ENCODE measurements around the gene RASGEF1C. TPM values are rescaled to one million over a fixed set of nuclear protein-coding genes. Genes with fewer than 3 reads are reported as not detected.

The RASGEF1C gene
- total and polyA plus RNA-seq, 2 of the 13 experiments (the other 11 are each of a cell fraction or from before 2014, with no cell fraction given), result not detected

- TF ChIP-seq, protein P1, sequence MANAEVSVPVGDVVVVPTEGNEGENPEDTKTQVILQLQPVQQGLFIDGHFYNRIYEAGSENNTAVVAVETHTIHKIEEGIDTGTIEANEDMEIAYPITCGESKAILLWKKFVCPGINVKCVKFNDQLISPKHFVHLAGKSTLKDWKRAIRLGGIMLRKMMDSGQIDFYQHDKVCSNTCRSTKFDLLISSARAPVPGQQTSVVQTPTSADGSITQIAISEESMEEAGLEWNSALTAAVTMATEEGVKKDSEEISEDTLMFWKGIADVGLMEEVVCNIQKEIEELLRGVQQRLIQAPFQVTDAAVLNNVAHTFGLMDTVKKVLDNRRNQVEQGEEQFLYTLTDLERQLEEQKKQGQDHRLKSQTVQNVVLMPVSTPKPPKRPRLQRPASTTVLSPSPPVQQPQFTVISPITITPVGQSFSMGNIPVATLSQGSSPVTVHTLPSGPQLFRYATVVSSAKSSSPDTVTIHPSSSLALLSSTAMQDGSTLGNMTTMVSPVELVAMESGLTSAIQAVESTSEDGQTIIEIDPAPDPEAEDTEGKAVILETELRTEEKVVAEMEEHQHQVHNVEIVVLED (CRISPR knock-in tag; IDR thresholded peaks at IDR 0.05; ENCODE audit: borderline replicate concordance), result no peak
- TF ChIP-seq, protein P2, sequence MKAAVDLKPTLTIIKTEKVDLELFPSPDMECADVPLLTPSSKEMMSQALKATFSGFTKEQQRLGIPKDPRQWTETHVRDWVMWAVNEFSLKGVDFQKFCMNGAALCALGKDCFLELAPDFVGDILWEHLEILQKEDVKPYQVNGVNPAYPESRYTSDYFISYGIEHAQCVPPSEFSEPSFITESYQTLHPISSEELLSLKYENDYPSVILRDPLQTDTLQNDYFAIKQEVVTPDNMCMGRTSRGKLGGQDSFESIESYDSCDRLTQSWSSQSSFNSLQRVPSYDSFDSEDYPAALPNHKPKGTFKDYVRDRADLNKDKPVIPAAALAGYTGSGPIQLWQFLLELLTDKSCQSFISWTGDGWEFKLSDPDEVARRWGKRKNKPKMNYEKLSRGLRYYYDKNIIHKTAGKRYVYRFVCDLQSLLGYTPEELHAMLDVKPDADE (CRISPR knock-in tag; IDR thresholded peaks at IDR 0.05), result no peak
- TF ChIP-seq CBX2 (IDR thresholded peaks at IDR 0.05; ENCODE audit: low read depth, low read length) (no peak), CBX2 (CRISPR knock-in tag; IDR thresholded peaks at IDR 0.05; ENCODE audit: low read depth) (no peak), HMG20B (CRISPR knock-in tag; conservative IDR thresholded peaks at IDR 0.05) (no peak), NFAT5 (CRISPR knock-in tag; IDR thresholded peaks at IDR 0.05) (no peak), IRF2 (CRISPR knock-in tag; IDR thresholded peaks at IDR 0.05) (no peak), ZC3H4 (CRISPR knock-in tag; IDR thresholded peaks at IDR 0.05; ENCODE audit: borderline replicate concordance) (no peak), CCAR2 (optimal IDR thresholded peaks at IDR 0.05; ENCODE audit: low read depth, low read length) (no peak)
- TF ChIP-seq, protein P3, sequence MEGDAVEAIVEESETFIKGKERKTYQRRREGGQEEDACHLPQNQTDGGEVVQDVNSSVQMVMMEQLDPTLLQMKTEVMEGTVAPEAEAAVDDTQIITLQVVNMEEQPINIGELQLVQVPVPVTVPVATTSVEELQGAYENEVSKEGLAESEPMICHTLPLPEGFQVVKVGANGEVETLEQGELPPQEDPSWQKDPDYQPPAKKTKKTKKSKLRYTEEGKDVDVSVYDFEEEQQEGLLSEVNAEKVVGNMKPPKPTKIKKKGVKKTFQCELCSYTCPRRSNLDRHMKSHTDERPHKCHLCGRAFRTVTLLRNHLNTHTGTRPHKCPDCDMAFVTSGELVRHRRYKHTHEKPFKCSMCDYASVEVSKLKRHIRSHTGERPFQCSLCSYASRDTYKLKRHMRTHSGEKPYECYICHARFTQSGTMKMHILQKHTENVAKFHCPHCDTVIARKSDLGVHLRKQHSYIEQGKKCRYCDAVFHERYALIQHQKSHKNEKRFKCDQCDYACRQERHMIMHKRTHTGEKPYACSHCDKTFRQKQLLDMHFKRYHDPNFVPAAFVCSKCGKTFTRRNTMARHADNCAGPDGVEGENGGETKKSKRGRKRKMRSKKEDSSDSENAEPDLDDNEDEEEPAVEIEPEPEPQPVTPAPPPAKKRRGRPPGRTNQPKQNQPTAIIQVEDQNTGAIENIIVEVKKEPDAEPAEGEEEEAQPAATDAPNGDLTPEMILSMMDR (CRISPR knock-in tag; IDR thresholded peaks at IDR 0.05), result no peak
These were observed 7.0 kb upstream of the RASGEF1C start (continued) for GRCh38 chr5:180215783-180216630.
